Neuronal stem cell (in vitro differentiated cells): ENCODE data around the gene TAS1R2.

ENCODE experiments used
- DNase-seq: peaks from one replicate; pipeline ENCODE4 v3.0.0-alpha.2; 2013; ENCODE audit warnings: low spot score
- H2AFZ ChIP-seq: one replicate; pipeline ENCODE4 v1.6.1; 2013; ENCODE audit warnings: mild to moderate bottlenecking, low read length, inconsistent platforms
- H2AK5ac ChIP-seq: 2 replicates; pipeline ENCODE4 v1.6.1; 2013; ENCODE audit warnings: low read depth, mild to moderate bottlenecking, inconsistent platforms, low read length, moderate library complexity, mixed read lengths
- H2BK120ac ChIP-seq: 2 replicates; pipeline ENCODE4 v1.6.1; 2013; ENCODE audit warnings: low read depth, mild to moderate bottlenecking, inconsistent platforms, low read length, moderate library complexity, mixed read lengths
- H2BK12ac ChIP-seq: one replicate; pipeline ENCODE4 v1.6.1; 2013; ENCODE audit warnings: low read length, inconsistent platforms
- H2BK15ac ChIP-seq: 2 replicates; pipeline ENCODE4 v1.6.1; 2013; ENCODE audit warnings: mild to moderate bottlenecking, low read length, inconsistent platforms, mixed read lengths
- H2BK5ac ChIP-seq: one replicate; pipeline ENCODE4 v1.6.1; 2013; ENCODE audit warnings: inconsistent platforms, mild to moderate bottlenecking, low read length, moderate library complexity
- H3K14ac ChIP-seq: one replicate; pipeline ENCODE4 v1.6.1; 2013; ENCODE audit warnings: low read length, inconsistent platforms
- H3K18ac ChIP-seq: 2 replicates; pipeline ENCODE4 v1.6.1; 2013; ENCODE audit warnings: low read length, inconsistent platforms
- H3K23ac ChIP-seq: 2 replicates; pipeline ENCODE4 v1.6.1; 2013; ENCODE audit warnings: low read depth, mild to moderate bottlenecking, mixed read lengths, low read length, inconsistent platforms; ENCODE audit not compliant: poor library complexity
- H3K27ac ChIP-seq: replicated peaks from 3 replicates; pipeline ENCODE4 v1.5.1; 2013; ENCODE audit warnings: low read length, inconsistent platforms
- H3K27me3 ChIP-seq, 3 experiments: 2 replicates each; pipeline ENCODE4 v1.6.1; 2013; ENCODE audit warnings: low read length in 3 of 3, mild to moderate bottlenecking in 2 of 3, inconsistent platforms in 1 of 3, low read depth in 1 of 3, mixed read lengths in 1 of 3, moderate library complexity in 1 of 3; ENCODE audit not compliant: control insufficient read depth in 3 of 3, insufficient read depth in 3 of 3
- H3K36me3 ChIP-seq, 2 donors: replicated peaks in 1 of 2; 2 replicates each; pipeline ENCODE4 v1.6.1; 2013; ENCODE audit warnings: low read length in 2 of 2; ENCODE audit not compliant: control insufficient read depth in 2 of 2, insufficient read depth in 2 of 2
- H3K4ac ChIP-seq: 2 replicates; pipeline ENCODE4 v1.6.1; 2013; ENCODE audit warnings: inconsistent platforms, mild to moderate bottlenecking, low read length, moderate library complexity
- H3K4me1 ChIP-seq, 2 donors: 1 replicate in 1 of 2; 2 replicates in 1 of 2; pipeline ENCODE4 v1.6.1; 2013; ENCODE audit warnings: low read length in 2 of 2, low read depth in 1 of 2; ENCODE audit not compliant: control insufficient read depth in 2 of 2, insufficient read depth in 1 of 2
- H3K4me2 ChIP-seq: one replicate; pipeline ENCODE4 v1.6.1; 2013; ENCODE audit warnings: mild to moderate bottlenecking, low read length, inconsistent platforms; ENCODE audit not compliant: insufficient read depth, poor library complexity, severe bottlenecking
- H3K4me3 ChIP-seq, 2 donors: 2 replicates each; pipeline ENCODE4 v1.5.1; 2013; ENCODE audit warnings: low read length in 2 of 2, mild to moderate bottlenecking in 2 of 2, inconsistent platforms in 1 of 2, moderate library complexity in 1 of 2
- H3K79me1 ChIP-seq: one replicate; pipeline ENCODE4 v1.6.1; 2013; ENCODE audit warnings: low read depth, mild to moderate bottlenecking, inconsistent platforms, low read length, moderate library complexity
- H3K9ac ChIP-seq: one replicate; pipeline ENCODE4 v1.6.1; 2013; ENCODE audit warnings: mild to moderate bottlenecking, low read depth, low read length, inconsistent platforms; ENCODE audit not compliant: poor library complexity
- H3K9me3 ChIP-seq, 2 donors: replicated peaks in 1 of 2; 2 replicates each; pipeline versions ENCODE3 to v1.6.1; 2013; ENCODE audit warnings: low read length in 2 of 2, mild to moderate bottlenecking in 2 of 2, inconsistent platforms in 1 of 2, low read depth in 1 of 2, mixed read lengths in 1 of 2, moderate library complexity in 1 of 2; ENCODE audit not compliant: control insufficient read depth in 2 of 2, insufficient read depth in 1 of 2
- H4K8ac ChIP-seq: one replicate; pipeline ENCODE4 v1.6.1; 2013; ENCODE audit warnings: low read depth, mild to moderate bottlenecking, inconsistent platforms, low read length, moderate library complexity
- H4K91ac ChIP-seq: one replicate; pipeline ENCODE4 v1.6.1; 2013; ENCODE audit warnings: low read length, low read depth, mild to moderate bottlenecking, inconsistent platforms; ENCODE audit not compliant: poor library complexity
- WGBS, 2 donors: extraction: QIAGEN DNeasy Blood & Tissue Kit; methylation state at CpG; one replicate each; pipeline ENCODE4 v1.1.7; 2013; ENCODE audit warnings: missing lambda C conversion rate in 2 of 2, mixed read lengths in 1 of 2; ENCODE audit not compliant: insufficient read length in 2 of 2, insufficient replicate concordance in 1 of 2; ENCODE audit errors: extremely low coverage in 2 of 2; 5-methylcytosine and 5-hydroxymethylcytosine counted together

The TAS1R2 gene

GRCh38 chr1:18799454-18799853 is 60.0 kb downstream of the TAS1R2 start:
- no peak for DNase-seq
- Histone ChIP-seq H3K4me1 (peaks cover 0 to 7% of the 10 kb centered on the region in 2 donors), H3K27ac (no peak overlapping the region), H4K91ac (no peak overlapping the region), H2BK12ac (no peak overlapping the region), H3K23ac (no peak overlapping the region), H2AK5ac (no peak overlapping the region), H3K79me1 (no peaks in the 10 kb centered on the region), H3K9ac (no peak overlapping the region), H2AFZ (no peak overlapping the region), H3K4me2 (no peak overlapping the region), H3K4me3 (no peak overlapping the region), H2BK120ac (no peak overlapping the region), H3K36me3 (no peaks in the 10 kb centered on the region), H3K4ac (no peak overlapping the region), H2BK5ac (peak overlapping the region; percentile 62), H2BK15ac (no peak overlapping the region), H4K8ac (no peak overlapping the region), H3K18ac (no peak overlapping the region), H3K27me3 (peaks cover 0 to 17% (median 0%) of the 10 kb centered on the region in 3 experiments), H3K9me3 (no peaks in the 10 kb centered on the region), H3K14ac (no peak overlapping the region)
- WGBS, 2 donors, result no CpG with 5 or more reads among the region's 3 CpGs

DNA sequence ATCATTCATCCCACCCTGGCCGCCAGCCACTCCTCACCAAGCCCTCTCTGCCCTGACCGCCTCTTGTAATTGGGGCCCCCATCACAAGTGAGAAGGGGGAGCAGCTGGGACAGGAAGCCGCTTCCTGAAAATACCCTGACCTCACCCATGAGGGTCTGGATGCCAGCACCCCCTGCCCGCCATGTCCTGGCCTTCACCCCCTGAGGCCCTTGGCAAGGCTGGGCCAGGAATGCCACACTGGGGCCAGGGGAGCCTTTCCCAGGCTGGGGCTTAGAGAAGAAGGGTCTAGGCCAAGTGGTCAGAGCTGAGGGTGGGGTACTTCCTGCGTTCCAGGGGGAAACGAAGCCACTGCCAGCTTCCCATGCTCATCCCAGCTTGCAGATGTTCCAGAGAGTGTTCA is 60.5 kb downstream of the TAS1R2 start:
- Histone ChIP-seq H2AFZ (no peak overlapping the region), H2BK120ac (no peak overlapping the region), H3K27ac (no peak overlapping the region), H4K8ac (no peak overlapping the region), H2BK5ac (no peak overlapping the region), H2AK5ac (no peak overlapping the region), H3K18ac (no peak overlapping the region), H3K9me3 (no peaks in the 10 kb centered on the region), H3K4me1 (peaks cover 0 to 5% of the 10 kb centered on the region in 2 donors), H3K9ac (no peak overlapping the region), H3K14ac (no peak overlapping the region), H3K79me1 (no peaks in the 10 kb centered on the region), H3K4me2 (no peak overlapping the region), H3K27me3 (peaks cover 0 to 14% (median 0%) of the 10 kb centered on the region in 3 experiments), H3K4ac (no peak overlapping the region), H4K91ac (no peak overlapping the region), H3K36me3 (no peaks in the 10 kb centered on the region), H3K4me3 (no peak overlapping the region), H2BK12ac (peak overlapping the region; percentile 60), H3K23ac (no peak overlapping the region), H2BK15ac (no peak overlapping the region)
- DNase-seq, result no peak
- WGBS, 2 donors, result no CpG with 5 or more reads among the region's 6 CpGs

DNA sequence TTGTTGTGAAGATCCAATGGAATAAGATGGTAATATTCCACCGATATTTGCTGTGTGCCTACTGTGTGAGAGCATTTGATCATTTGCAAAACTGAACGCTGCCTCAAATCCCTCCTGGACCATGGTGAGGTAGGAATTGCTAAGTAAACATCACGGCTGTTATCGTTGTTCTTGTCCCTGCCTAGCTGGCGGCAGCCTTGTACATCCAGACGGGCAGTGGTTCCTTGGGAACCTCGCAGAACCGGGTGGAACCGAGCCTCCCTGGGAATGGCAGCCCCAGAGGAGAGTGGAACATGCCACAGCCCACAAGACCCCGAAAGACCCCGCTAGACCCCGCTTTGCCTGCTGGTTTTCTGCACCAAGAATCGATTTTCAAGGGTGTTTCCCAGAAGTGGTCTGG is 60.9 kb downstream of the TAS1R2 start:
- H3K23ac ChIP-seq, result no peak overlapping the region
- no peak overlapping the region for H3K4me2 ChIP-seq

GRCh38 chr1:18796950-18797349 is 62.5 kb downstream of the TAS1R2 start:
- Histone ChIP-seq H2AFZ (no peak overlapping the region), H3K18ac (no peak overlapping the region), H3K23ac (no peak overlapping the region), H2BK120ac (no peak overlapping the region), H2BK12ac (no peak overlapping the region), H3K9me3 (peaks cover 0 to 1% of the 10 kb centered on the region in 2 donors), H3K36me3 (no peaks in the 10 kb centered on the region), H3K4ac (no peak overlapping the region), H4K91ac (no peak overlapping the region), H2AK5ac (no peak overlapping the region), H4K8ac (no peak overlapping the region), H3K9ac (no peak overlapping the region), H3K4me2 (no peak overlapping the region), H3K27ac (no peak overlapping the region), H3K79me1 (no peaks in the 10 kb centered on the region), H3K4me3 (no peak overlapping the region), H2BK15ac (no peak overlapping the region), H3K14ac (no peak overlapping the region), H2BK5ac (no peak overlapping the region), H3K27me3 (peaks cover 0 to 14% (median 0%) of the 10 kb centered on the region in 3 experiments), H3K4me1 (peaks cover 0 to 5% of the 10 kb centered on the region in 2 donors)
- DNase-seq, result no peak
- 100% methylated on average over 1 of the region's 3 CpGs; no CpG with 5 or more reads in 1 of the 2 donors for WGBS, 2 donors

More for the DNA sequence above, 60.9 kb downstream of the TAS1R2 start:
- H2AFZ ChIP-seq, result no peak overlapping the region
- H2BK15ac ChIP-seq, result no peak overlapping the region
- H3K14ac ChIP-seq, result no peak overlapping the region
- H3K4me1 ChIP-seq, result peaks cover 0 to 5% of the 10 kb centered on the region in 2 donors
- H3K9me3 ChIP-seq, result no peaks in the 10 kb centered on the region
- peaks cover 0 to 15% (median 0%) of the 10 kb centered on the region in 3 experiments for H3K27me3 ChIP-seq
- DNase-seq, result no peak
- no peaks in the 10 kb centered on the region for H3K79me1 ChIP-seq
- H3K27ac ChIP-seq, result no peak overlapping the region
- H4K91ac ChIP-seq, result no peak overlapping the region
- no peak overlapping the region for H3K4me3 ChIP-seq
- no peak overlapping the region for H2BK5ac ChIP-seq
- no peak overlapping the region for H2BK120ac ChIP-seq
- H2AK5ac ChIP-seq, result no peak overlapping the region
- H3K9ac ChIP-seq, result peak overlapping the region; percentile 10
- H3K18ac ChIP-seq, result no peak overlapping the region
- H2BK12ac ChIP-seq, result no peak overlapping the region
- no CpG with 5 or more reads among the region's 13 CpGs for WGBS, 2 donors
- H3K36me3 ChIP-seq, result no peaks in the 10 kb centered on the region
- no peak overlapping the region for H3K4ac ChIP-seq
- no peak overlapping the region for H4K8ac ChIP-seq
